CD4-positive, alpha-beta T cell (primary cell): ENCODE measurements around the gene CHAF1A. TPM values are rescaled to one million over a fixed set of nuclear protein-coding genes. Genes with fewer than 3 reads are reported as not detected.
A peak's percentile ranks its signal among the peaks of the same experiment; 100 is the strongest.

Experiments used
- ATAC-seq: fragments of 200-7000 bp; cut with Tn5 transposase; one replicate; pipeline ENCODE4 v1.10.0; 2022; ENCODE audit warnings: mild to moderate bottlenecking; ENCODE audit not compliant: poor library complexity
- CTCF ChIA-PET: fragments of 350-600 bp; sonication (Branson Sonifier 250); formaldehyde crosslinking; loops from one replicate; lab custom pipeline; 2021; ENCODE audit warnings: antibody characterized with exemption, inconsistent platforms; lab: Charles Lee
- POLR2A ChIA-PET: fragments of 350-600 bp; sonication (Branson Sonifier 250); formaldehyde crosslinking; loops from one replicate; lab custom pipeline; 2021; ENCODE audit warnings: antibody characterized with exemption, inconsistent platforms; lab: Charles Lee
- DNase-seq, 14 experiments: peaks; one replicate each; pipeline ENCODE4 v3.0.0-alpha.2; 2013 to 2020; ENCODE audit warnings: mixed read lengths in 2 of 14
- H3K27ac ChIP-seq, 2 donors: one replicate each; pipeline versions ENCODE4 v1.5.1 to v1.7.0; 2013; ENCODE audit warnings: low read length in 2 of 2, low read depth in 1 of 2, mild to moderate bottlenecking in 1 of 2
- H3K27me3 ChIP-seq, 2 experiments: 1 replicate in 1 of 2; 2 replicates in 1 of 2; pipeline versions ENCODE4 v1.6.1 to v1.7.0; 2013; ENCODE audit warnings: low read length in 2 of 2, control low read depth in 1 of 2, mild to moderate bottlenecking in 1 of 2, moderate library complexity in 1 of 2; ENCODE audit not compliant: insufficient read depth in 2 of 2, control insufficient read depth in 1 of 2
- H3K36me3 ChIP-seq: one replicate; pipeline ENCODE4 v1.6.1; 2013; ENCODE audit warnings: low read length, control low read depth; ENCODE audit not compliant: insufficient read depth
- H3K4me1 ChIP-seq: one replicate; pipeline ENCODE4 v1.6.1; 2013; ENCODE audit warnings: low read length, control low read depth; ENCODE audit not compliant: insufficient read depth
- H3K4me3 ChIP-seq: one replicate; pipeline ENCODE4 v1.5.1; 2013; ENCODE audit warnings: mild to moderate bottlenecking, low read length, moderate library complexity
- H3K9me3 ChIP-seq, 2 experiments: 1 replicate in 1 of 2; 2 replicates in 1 of 2; pipeline versions ENCODE4 v1.6.1 to v1.7.0; 2013; ENCODE audit warnings: low read length in 2 of 2, mild to moderate bottlenecking in 2 of 2, control low read depth in 1 of 2, moderate library complexity in 1 of 2; ENCODE audit not compliant: control insufficient read depth in 1 of 2, insufficient read depth in 1 of 2
- H3K27ac Mint-ChIP-seq: one replicate; pipeline ENCODE4 v1.8.0; 2020; ENCODE audit warnings: mixed read lengths
- H3K27me3 Mint-ChIP-seq: one replicate; pipeline ENCODE4 v1.8.0; 2021; ENCODE audit warnings: mixed read lengths
- H3K36me3 Mint-ChIP-seq: one replicate; pipeline ENCODE4 v1.8.0; 2021; ENCODE audit warnings: low read depth, mixed read lengths
- H3K4me1 Mint-ChIP-seq: one replicate; pipeline ENCODE4 v1.8.0; 2021; ENCODE audit warnings: low read depth, mixed read lengths
- H3K4me3 Mint-ChIP-seq: one replicate; pipeline ENCODE4 v1.8.0; 2020; ENCODE audit warnings: mild to moderate bottlenecking, mixed read lengths
- H3K9me3 Mint-ChIP-seq: one replicate; pipeline ENCODE4 v1.8.0; 2020; ENCODE audit warnings: mixed read lengths
- CTCF ChIP-seq: fragments of 200-600 bp; IDR thresholded peaks from one replicate; pipeline ENCODE4 v1.8.0; 2022; ENCODE audit warnings: antibody characterized with exemption, mild to moderate bottlenecking
- intact Hi-C, 2 experiments: fragments of 100-400 bp; cut with DNase I in 1 of 2; cut with micrococcal nuclease in 1 of 2; formaldehyde crosslinking; loops; one replicate each; pipeline versions ENCODE4 v1.15.1 to v1.9.0; 2023 to 2025; cut with DNase I, micrococcal nuclease
- total RNA-seq, 174 experiments: library from RNA in 2 of 174; stranded (reverse) in 2 of 174; gene quantifications; one replicate each; pipeline ENCODE4 v1.2.3 and lab custom pipeline; 2021 to 2026

The CHAF1A gene
- total RNA-seq, 2 experiments from 2014 or later: 27.5 to 27.8 TPM

- Histone ChIP-seq H3K9me3 (no peaks in the 10 kb centered on the region), H3K27ac (peak overlapping the region in 1 of 2 donors; percentile 9), H3K4me3 (no peak overlapping the region), H3K27me3 (no peaks in the 10 kb centered on the region), H3K36me3 (peaks cover 28% of the 10 kb centered on the region), H3K4me1 (peaks cover 100% of the 10 kb centered on the region)
- peaks cover 42% of the 10 kb centered on the region for H3K4me1 Mint-ChIP-seq
- H3K36me3 Mint-ChIP-seq: peaks cover 3% of the 10 kb centered on the region
- ChIA-PET POLR2A (interaction anchor here (1.4 kb wide), 1 partner anchor 28 kb away, joined by 4 read pairs; the partner anchor contains the start of gene CHAF1A), CTCF (interaction anchor here (0.7 to 1.2 kb wide), 2 partner anchors 24 to 31 kb away, joined by 4 read pairs; partner anchors contain the start of gene MPND)
- no peak overlapping the region for H3K27ac Mint-ChIP-seq
- DNase-seq: peak in 2 of 14 experiments; percentile 44 to 60
- TF ChIP-seq CTCF: no peak
- ATAC-seq: no peak
- no peaks in the 10 kb centered on the region for H3K27me3 Mint-ChIP-seq
- intact Hi-C loops: loop anchor here in 1 of 2 experiments (2.0 kb wide), 1 partner anchor 16 kb away; no protein-coding TSS in a partner anchor
- H3K4me3 Mint-ChIP-seq: no peak overlapping the region
- no peaks in the 10 kb centered on the region for H3K9me3 Mint-ChIP-seq
Measured at GRCh38 chr19:4374498-4375163, 27.8 kb upstream of the CHAF1A start.

GRCh38 chr19:4375164-4376027 is 27.0 kb upstream of the CHAF1A start:
- Mint-ChIP-seq H3K27me3 (no peaks in the 10 kb centered on the region), H3K27ac (peak overlapping the region; percentile 71), H3K36me3 (peaks cover 10% of the 10 kb centered on the region), H3K4me3 (no peak overlapping the region), H3K4me1 (peaks cover 44% of the 10 kb centered on the region), H3K9me3 (no peaks in the 10 kb centered on the region)
- DNase-seq: no peak
- Histone ChIP-seq H3K36me3 (peaks cover 28% of the 10 kb centered on the region), H3K27ac (no peak overlapping the region), H3K9me3 (no peaks in the 10 kb centered on the region), H3K4me1 (peaks cover 100% of the 10 kb centered on the region), H3K4me3 (no peak overlapping the region), H3K27me3 (no peaks in the 10 kb centered on the region)
- ChIA-PET POLR2A (interaction anchor here (1.4 kb wide), 1 partner anchor 27 kb away, joined by 4 read pairs; the partner anchor contains the start of gene CHAF1A), CTCF (interaction anchor here (0.7 to 2.2 kb wide), 3 partner anchors 23 to 32 kb away, joined by 4 to 8 read pairs (median 4); partner anchors contain the start of genes MPND and SH3GL1)
- no peak for ATAC-seq
- intact Hi-C loops: loop anchor here in 1 of 2 experiments (2.0 kb wide), 1 partner anchor 15 kb away; no protein-coding TSS in a partner anchor
- no peak for TF ChIP-seq CTCF

- CTCF ChIA-PET: interaction anchor here (1.2 to 2.2 kb wide), 2 partner anchors 22 to 24 kb away, joined by 4 to 8 read pairs; partner anchors contain the start of gene SH3GL1
- peaks cover 100% of the 10 kb centered on the region for H3K4me1 ChIP-seq
- no peak overlapping the region for H3K27ac ChIP-seq
- intact Hi-C loops: no loop called here
- no peaks in the 10 kb centered on the region for H3K9me3 ChIP-seq
- peak overlapping the region; percentile 71 for H3K27ac Mint-ChIP-seq
- no peaks in the 10 kb centered on the region for H3K27me3 Mint-ChIP-seq
- no peak for ATAC-seq
- peak overlapping the region; percentile 74 for H3K4me3 Mint-ChIP-seq
- POLR2A ChIA-PET: interaction anchor here (1.4 kb wide), 1 partner anchor 26 kb away, joined by 4 read pairs; the partner anchor contains the start of gene CHAF1A
- H3K4me3 ChIP-seq: no peak overlapping the region
- TF ChIP-seq CTCF: no peak
- peaks cover 10% of the 10 kb centered on the region for H3K36me3 Mint-ChIP-seq
- peaks cover 44% of the 10 kb centered on the region for H3K4me1 Mint-ChIP-seq
- H3K36me3 ChIP-seq: peaks cover 25% of the 10 kb centered on the region
- no peak for DNase-seq
- H3K9me3 Mint-ChIP-seq: no peaks in the 10 kb centered on the region
- no peaks in the 10 kb centered on the region for H3K27me3 ChIP-seq
Measured at GRCh38 chr19:4376028-4376670, 26.3 kb upstream of the CHAF1A start.
